GM18951 (cell line): Measurements from ENCODE around the gene HPS6.
"Not testable (repeated sequence)": the region's sequence is repeated elsewhere in the genome, so short reads cannot be mapped to it uniquely, and the experiment has no call there.

Source experiments
- POLR2A ChIP-seq: IDR thresholded peaks from 4 replicates; pipeline ENCODE4 v1.6.1; 2011; ENCODE audit warnings: mild to moderate bottlenecking; ENCODE audit not compliant: insufficient read length, insufficient read depth; ENCODE audit errors: extremely low read depth
- in situ Hi-C: fragments of 300-500 bp; cut with MboI; formaldehyde crosslinking; loops from one replicate; pipeline ENCODE4 v1.12.0; 2022; ENCODE audit warnings: low sequenced_read_pairs, mixed read lengths, inconsistent platforms; ENCODE audit not compliant: unreplicated experiment

Gene HPS6

DNA sequence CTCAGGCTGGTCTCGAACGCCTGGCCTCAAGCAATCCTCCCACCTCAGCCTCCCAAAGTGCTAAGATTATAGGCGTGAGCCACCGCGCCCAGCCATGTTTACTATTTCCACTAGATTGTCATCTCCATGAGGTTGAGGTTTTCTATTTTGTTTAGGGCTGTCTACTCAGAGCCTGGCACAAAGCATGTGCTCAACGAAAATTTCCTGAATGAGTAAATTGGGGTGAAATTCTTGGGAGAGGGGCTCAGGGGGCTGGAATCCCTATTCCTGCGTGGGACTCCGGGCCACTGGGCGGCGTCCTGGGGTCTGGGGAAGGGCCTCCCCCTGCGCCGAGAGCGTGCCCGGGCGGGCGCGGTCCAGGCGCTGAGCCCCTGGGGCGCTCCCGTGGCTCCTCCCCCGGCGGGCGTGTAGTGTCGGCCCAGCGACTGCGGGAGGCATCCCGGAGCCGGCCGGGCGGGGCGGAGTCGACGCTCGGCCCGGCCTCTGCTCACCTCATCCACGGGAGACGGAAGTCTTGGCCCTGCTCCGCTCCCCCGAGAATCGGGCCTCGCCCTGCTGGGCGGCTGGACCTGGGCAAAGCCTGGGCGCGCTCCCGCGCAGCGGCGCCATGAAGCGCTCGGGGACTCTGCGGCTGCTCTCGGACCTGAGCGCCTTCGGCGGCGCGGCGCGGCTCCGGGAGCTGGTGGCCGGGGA lies at the start of gene HPS6:
Gene HPS6 (plus strand): TSS at position 482 of the 693 bp plus-strand sequence. CDS start 126 bp downstream, at position 608.
- peak; percentile 85 for TF ChIP-seq POLR2A
- in situ Hi-C loops: no loop called here

DNA sequence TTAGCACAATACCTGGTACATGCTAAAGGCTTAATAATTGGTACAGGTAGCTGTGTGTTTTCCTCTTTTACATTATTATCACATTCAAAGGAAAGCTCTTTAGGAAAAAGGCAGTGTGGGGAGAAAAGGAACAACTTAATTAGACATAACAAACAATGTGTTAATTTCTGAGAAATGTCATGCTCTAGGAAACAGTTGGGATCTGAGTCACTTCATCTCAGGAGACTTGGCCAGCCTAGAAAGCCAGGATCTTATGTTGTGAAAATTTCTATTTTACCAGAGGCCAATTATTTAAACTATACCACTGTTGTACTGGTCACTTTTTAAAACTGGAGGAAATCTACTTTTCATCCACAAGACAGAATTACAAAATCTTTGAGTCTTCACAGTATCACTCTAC lies 48.7 kb upstream of the HPS6 start:
- in situ Hi-C loops: no loop called here

DNA sequence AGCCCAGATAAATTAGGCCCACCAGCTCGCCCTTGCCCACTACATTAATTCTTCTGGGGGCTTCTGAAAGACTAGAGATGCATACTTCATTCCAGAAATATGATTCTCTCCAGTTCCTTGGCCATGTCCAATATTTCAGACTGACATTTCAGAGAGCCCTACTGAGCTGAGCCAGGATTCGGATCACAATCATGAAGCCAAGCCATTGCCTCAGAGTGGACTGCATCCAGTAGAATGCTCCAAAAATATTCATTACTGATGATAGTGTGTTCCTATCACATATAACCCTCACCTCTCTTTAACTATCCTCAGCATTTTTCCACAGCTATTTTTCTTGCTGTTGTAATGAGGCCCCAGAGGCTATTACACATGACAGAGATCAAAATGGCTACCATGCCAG lies 47.9 kb upstream of the HPS6 start:
- in situ Hi-C loops: no loop called here
- no peak for TF ChIP-seq POLR2A

More for the DNA sequence above, 48.7 kb upstream of the HPS6 start:
- TF ChIP-seq POLR2A: no peak

DNA sequence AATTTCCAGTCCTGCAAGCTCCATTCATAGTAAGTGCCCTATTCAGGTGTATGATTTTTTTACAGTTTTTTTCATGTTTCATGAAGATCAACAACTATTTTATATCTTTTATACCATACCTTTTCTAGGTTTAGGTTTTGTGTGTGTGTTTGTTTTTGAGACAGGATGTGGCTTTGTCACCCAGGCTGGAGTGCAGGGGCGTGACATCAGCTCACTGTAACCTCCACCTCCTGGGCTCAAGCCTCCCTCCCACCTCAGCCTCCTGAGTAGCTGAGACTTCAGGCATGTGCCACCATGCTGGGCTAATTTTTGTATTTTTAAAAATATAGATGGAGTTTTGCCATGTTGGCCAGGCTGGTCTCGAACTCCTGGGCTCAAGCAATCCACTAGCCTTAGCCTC lies 44.2 kb upstream of the HPS6 start:
- no peak for TF ChIP-seq POLR2A
- in situ Hi-C loops: no loop called here

DNA sequence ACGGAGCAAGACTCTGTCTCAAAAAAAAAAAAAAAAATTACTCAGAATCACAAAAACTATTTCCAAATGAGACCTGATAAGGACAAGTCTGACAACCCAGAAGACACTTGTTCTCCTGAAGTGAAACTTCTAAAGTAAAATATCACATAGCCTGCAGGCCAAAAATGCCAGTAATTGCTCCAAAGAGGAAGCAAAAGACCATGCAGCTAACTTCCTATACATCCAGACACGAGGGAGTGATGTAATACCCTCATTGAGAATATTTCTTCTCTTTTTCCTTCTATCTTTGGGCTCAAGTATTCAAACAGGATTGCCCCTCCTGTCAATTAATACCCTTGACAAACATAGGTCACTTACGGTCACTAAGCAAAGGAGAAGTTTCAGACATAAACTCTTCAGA lies 40.4 kb upstream of the HPS6 start:
- TF ChIP-seq POLR2A: no peak
- in situ Hi-C loops: no loop called here

DNA sequence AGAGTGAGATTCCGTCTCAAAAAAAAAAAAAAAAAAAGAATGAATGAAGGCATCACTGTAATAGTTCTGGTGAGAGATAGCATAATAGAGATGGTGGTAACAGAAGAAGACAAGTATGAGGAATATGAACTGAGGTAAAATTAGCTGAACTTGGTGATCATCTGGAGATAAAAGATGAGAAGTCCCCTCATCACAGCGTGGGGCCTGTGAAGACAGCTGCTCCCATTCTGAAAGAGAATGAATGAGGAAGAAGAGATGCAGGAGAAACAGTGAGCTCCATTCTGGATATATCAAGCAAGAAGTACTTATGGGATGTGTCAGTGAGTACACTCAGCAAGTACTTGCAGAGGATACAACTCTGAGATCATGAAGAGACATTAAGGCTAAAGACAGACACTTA lies 37.9 kb upstream of the HPS6 start:
- TF ChIP-seq POLR2A: no peak

DNA sequence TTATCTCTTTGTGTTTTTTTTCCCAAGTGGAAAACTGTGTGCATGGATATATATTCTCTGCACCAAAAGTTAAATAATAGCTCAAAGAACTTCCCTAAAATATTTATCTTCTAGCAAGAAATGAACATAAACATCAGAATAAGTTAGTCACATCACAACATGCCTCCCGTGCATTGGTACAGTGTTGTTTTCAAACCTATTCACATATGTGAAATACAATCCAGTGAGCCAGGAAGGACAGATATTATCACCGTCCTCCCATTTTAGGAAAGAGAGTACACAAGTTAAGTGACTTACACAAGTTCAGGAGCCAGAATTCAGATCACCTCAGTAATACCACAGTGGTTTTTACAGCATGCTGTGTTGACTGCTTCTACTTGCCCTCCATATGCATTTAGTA lies 31.4 kb upstream of the HPS6 start:
- in situ Hi-C loops: no loop called here
- no peak for TF ChIP-seq POLR2A

More for the DNA sequence above, 37.9 kb upstream of the HPS6 start:
- in situ Hi-C loops: no loop called here

DNA sequence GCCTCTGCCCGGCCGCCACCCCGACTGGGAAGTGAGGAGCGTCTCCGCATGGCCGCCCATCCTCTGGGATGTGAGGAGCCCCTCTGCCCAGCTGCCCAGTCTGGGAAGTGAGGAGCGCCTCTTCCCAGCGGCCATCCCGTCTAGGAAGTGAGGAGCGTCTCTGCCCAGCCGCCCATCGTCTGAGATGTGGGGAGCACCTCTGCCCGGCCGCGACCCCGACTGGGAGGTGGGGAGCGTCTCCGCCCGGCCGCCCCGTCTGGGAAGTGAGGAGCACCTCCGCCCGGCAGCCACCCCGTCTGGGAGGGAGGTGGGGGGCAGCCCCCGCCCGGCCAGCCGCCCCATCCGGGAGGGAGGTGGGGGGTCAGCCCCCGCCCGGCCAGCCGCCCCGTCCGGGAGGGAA lies 29.3 kb upstream of the HPS6 start:
- in situ Hi-C loops: not testable (repeated sequence)

DNA sequence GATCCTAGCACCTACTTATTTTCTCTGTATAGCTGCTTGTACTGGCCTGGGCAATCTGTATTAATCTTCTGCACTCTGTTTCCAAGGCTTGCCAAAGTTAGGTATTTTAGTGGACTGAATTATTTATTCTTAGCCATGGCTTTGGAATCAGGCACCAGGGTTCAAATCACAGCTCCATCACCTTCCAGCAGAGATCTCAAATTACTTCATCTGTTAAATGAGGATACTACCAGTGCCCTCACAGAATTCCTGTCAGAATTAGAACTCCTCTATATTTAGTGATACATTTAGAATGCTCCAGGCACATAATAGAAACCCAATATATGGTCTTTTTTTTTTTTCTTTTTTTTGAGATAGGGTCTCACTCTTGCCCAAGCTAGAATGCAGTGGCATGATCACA lies 26.7 kb upstream of the HPS6 start:
- no peak for TF ChIP-seq POLR2A
- in situ Hi-C loops: no loop called here

DNA sequence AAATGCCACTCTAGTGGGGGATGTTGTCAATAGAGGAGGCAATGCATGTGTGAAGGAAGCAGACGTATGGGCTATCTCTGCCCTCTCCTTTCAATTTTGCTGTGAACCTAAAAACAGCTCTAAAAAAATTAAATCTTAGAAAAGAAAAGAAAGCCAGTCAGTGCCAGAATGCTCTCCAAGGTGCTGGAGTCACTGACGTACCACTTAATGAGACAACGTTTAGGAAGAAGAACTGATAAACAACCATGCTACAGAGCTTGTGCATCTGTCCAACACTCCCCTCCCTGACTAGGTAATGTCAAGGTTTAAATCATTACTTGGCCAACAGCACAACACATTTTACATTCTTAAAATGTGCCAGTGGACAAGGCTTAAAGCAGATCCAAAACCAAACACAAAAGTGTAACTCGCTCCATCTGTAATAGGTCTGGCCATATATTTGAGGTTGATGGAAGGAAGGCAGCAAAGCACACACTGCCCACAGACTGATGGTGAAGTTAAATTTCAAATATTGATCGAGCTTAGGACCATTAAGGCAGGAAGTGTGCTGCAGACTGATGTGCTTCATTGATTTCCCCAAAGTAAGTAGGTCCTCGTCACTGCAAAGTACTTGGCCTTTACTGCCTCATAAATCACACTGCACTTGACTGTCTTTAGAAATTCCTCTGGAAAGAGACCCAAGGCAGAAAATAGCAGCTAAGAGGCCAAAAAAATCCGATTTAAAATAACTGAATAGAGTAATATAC lies 24.7 kb upstream of the HPS6 start:
- TF ChIP-seq POLR2A: no peak
- in situ Hi-C loops: no loop called here

DNA sequence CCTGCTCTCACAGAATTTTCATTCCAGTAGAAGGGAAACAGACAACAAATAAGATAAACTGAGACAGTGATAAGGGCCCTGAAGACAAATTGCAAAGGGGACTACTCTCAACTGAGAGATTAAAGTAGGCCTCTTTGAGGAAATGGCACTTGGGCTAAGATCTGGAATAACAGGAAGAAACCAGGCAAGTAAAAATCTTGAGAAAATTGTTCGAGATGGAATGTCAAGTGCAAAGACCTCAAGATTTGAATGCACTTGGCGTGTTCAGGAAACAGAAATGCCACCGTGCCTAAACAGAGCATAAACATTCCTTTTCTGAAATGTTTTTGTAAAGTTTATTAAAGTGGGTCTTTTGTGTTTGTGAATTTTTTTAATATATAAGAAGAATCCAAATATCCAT lies 19.9 kb upstream of the HPS6 start:
- no peak for TF ChIP-seq POLR2A
- in situ Hi-C loops: no loop called here

DNA sequence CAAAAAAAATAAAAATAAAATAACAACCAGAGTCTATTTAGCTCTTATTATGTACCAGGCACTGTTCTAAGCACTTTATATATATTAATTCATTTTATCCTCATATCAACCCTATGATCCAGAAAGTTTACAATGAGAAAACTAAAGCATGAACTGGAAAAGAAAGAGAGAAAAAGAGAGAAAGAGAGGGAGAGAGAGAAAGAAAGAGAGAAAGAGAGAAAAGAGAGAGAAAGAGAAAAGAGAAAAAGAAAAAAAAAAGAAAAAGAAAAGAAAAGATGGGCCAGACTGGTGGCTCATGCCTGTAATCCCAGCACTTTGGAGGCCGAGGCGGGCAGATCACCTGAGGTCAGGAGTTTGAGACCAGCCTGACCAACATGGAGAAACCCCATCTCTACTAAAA lies 19.1 kb upstream of the HPS6 start:
- in situ Hi-C loops: no loop called here
- no peak for TF ChIP-seq POLR2A

DNA sequence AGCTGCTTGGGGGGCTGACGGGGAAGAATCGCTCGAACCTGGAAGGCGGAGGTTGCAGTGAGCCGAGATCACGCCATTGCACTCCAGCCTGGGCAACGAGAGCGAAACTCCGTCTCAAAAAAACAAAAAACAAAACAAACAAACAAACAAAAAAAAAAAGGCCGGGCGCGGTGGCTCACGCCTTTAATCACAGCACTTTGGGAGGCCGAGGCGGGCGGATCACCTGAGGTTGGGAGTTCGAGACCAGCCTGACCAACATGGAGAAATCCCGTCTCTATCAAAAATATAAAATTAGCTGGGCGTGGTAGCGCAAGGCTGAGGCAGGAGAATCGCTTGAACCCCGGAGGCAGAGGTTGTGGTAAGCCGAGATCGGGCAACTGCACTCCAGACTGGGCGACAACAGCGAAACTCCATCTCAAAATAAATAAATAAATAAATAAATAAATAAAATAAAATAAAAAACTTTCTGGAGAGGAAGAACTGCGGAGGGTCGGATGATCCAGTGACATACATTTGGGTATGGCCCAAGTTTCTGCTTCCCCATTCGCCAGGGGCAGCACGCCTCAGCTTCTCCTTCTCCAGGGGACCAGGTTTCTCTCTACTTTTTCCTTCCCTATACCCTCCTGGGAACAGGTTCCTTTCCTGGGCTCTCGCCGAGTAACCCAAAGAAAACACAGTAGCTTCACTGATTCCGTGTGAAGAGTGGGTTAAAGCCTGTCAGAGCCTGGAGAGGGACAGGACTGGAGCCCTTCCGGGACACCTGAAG lies 10.1 kb upstream of the HPS6 start:
- in situ Hi-C loops: not testable (repeated sequence)
